Stimulated activated CD4-positive, alpha-beta T cell treated with anti-CD3 and anti-CD28 coated beads, Interleukin-1b, Interleukin-23, amount 100 ng/mL, for 4 hours (primary cell): ENCODE data around the gene COL1A1.

Source experiments
- DNase-seq, 2 donors: peaks; one replicate each; pipeline ENCODE4 v3.0.0-alpha.2; 2020; ENCODE audit warnings: low read depth in 2 of 2

Gene COL1A1

GRCh38 chr17:50201276-50201854, at the start of gene COL1A1:
Gene COL1A1, minus strand, starts transcription at chr17:50201631. Its CDS starts 118 bp downstream, at chr17:50201513.
- DNase-seq = no peak

GRCh38 chr17:50248255-50248654, 46.8 kb upstream of the COL1A1 start:
- DNase-seq = no peak

GRCh38 chr17:50244771-50245170, 43.3 kb upstream of the COL1A1 start:
- no peak for DNase-seq

GRCh38 chr17:50241431-50241830, 40.0 kb upstream of the COL1A1 start:
- DNase-seq = no peak

- no peak for DNase-seq
These were observed 39.4 kb upstream of the COL1A1 start for GRCh38 chr17:50240851-50241250.

- no peak for DNase-seq
These were observed 38.5 kb upstream of the COL1A1 start for GRCh38 chr17:50239937-50240336.

GRCh38 chr17:50238601-50239280, 37.3 kb upstream of the COL1A1 start:
- DNase-seq = no peak

- no peak for DNase-seq
These were observed 36.5 kb upstream of the COL1A1 start for GRCh38 chr17:50237901-50238300.

GRCh38 chr17:50234581-50234980, 33.1 kb upstream of the COL1A1 start:
- no peak for DNase-seq

- DNase-seq = no peak
These were observed 24.3 kb upstream of the COL1A1 start for GRCh38 chr17:50225701-50226240.

- DNase-seq = no peak
These were observed 21.5 kb upstream of the COL1A1 start for GRCh38 chr17:50222922-50223321.

GRCh38 chr17:50221864-50222545, 20.6 kb upstream of the COL1A1 start:
- DNase-seq = no peak

GRCh38 chr17:50221266-50221863, 19.9 kb upstream of the COL1A1 start:
- no peak for DNase-seq

- no peak for DNase-seq
These were observed 19.4 kb upstream of the COL1A1 start for GRCh38 chr17:50220811-50221210.

- DNase-seq = no peak
These were observed 18.6 kb upstream of the COL1A1 start for GRCh38 chr17:50219939-50220465.

- no peak for DNase-seq
These were observed 17.9 kb upstream of the COL1A1 start for GRCh38 chr17:50219342-50219741.

GRCh38 chr17:50218771-50219315, 17.4 kb upstream of the COL1A1 start:
- no peak for DNase-seq

- no peak for DNase-seq
These were observed 16.8 kb upstream of the COL1A1 start for GRCh38 chr17:50218071-50218759.

GRCh38 chr17:50217591-50217990, 16.2 kb upstream of the COL1A1 start:
- DNase-seq = no peak

GRCh38 chr17:50214976-50215760, 13.7 kb upstream of the COL1A1 start:
- DNase-seq = no peak
